Tibial nerve (tissue), 4 donors: ENCODE measurements around the gene AUTS2. TPM values are rescaled to one million over a fixed set of nuclear protein-coding genes. Genes with fewer than 3 reads are reported as not detected.

Experiments
- DNase-seq, 2 donors: peaks; one replicate each; pipeline ENCODE4 v3.0.0-alpha.2; 2019; ENCODE audit warnings: low spot score in 2 of 2
- H3K27ac ChIP-seq, 4 donors: fragments of 200-600 bp; sonication (generic) in 3 of 4; one replicate each; pipeline ENCODE4 v1.5.1; 2017 to 2019; ENCODE audit warnings: mild to moderate bottlenecking in 1 of 4
- H3K27me3 ChIP-seq, 2 donors: fragments of 200-600 bp; sonication (generic) in 1 of 2; one replicate each; pipeline versions ENCODE4 v1.5.1 to v1.6.0; 2017 to 2019
- H3K36me3 ChIP-seq, 3 donors: fragments of 200-600 bp; sonication (generic); one replicate each; pipeline ENCODE4 v1.5.1; 2018 to 2019
- H3K4me1 ChIP-seq, 4 donors: fragments of 200-600 bp; sonication (generic) in 3 of 4; one replicate each; pipeline ENCODE4 v1.5.1; 2017 to 2019
- H3K4me3 ChIP-seq, 4 donors: fragments of 200-600 bp; sonication (generic) in 3 of 4; one replicate each; pipeline ENCODE4 v1.5.1; 2017 to 2019; ENCODE audit warnings: mild to moderate bottlenecking in 1 of 4, moderate library complexity in 1 of 4
- H3K9me3 ChIP-seq, 4 donors: fragments of 200-600 bp; sonication (generic) in 3 of 4; one replicate each; pipeline ENCODE4 v1.5.1; 2017 to 2019
- EP300 ChIP-seq, 2 donors: sonication (generic); formaldehyde crosslinking; IDR thresholded peaks; one replicate each; pipeline ENCODE4 v1.6.1; 2017; ENCODE audit warnings: antibody characterized with exemption in 2 of 2, mild to moderate bottlenecking in 1 of 2
- POLR2A ChIP-seq, 2 donors: fragments of 450-650 bp; IDR thresholded peaks; one replicate each; pipeline ENCODE4 v1.6.1; 2017; ENCODE audit warnings: antibody characterized with exemption in 2 of 2, mild to moderate bottlenecking in 2 of 2, moderate library complexity in 2 of 2
- WGBS, 2 donors: methylation state at CpG; one replicate each; pipeline ENCODE4 v1.1.5; 2018; 5-methylcytosine and 5-hydroxymethylcytosine counted together
- total RNA-seq, 4 donors: library from RNA; depleted of rRNA; stranded (reverse); fragments of >200 nt; gene quantifications; one replicate each; pipeline ENCODE4 v1.1.0, GENCODE V29; 2016
- TF ChIP-seq, protein P1 (sequence below), 5 experiments: fragments of 200-600 bp in 3 of 5; fragments of 450-650 bp in 2 of 5; sonication (generic) in 3 of 5; IDR thresholded peaks; one replicate each; pipeline ENCODE4 v1.5.1; 2016 to 2019; ENCODE audit warnings: antibody characterized with exemption in 5 of 5, mild to moderate bottlenecking in 3 of 5, moderate library complexity in 2 of 5

AUTS2 gene
- total RNA-seq, 4 donors from 2014 or later, result 56.6 to 87.9 (median 71.6) TPM

- H3K27ac ChIP-seq, result no peak overlapping the region
- no peaks in the 10 kb centered on the region for H3K36me3 ChIP-seq
- peaks cover 0 to 4% (median 0%) of the 10 kb centered on the region in 4 donors for H3K4me1 ChIP-seq
- TF ChIP-seq, protein P1, sequence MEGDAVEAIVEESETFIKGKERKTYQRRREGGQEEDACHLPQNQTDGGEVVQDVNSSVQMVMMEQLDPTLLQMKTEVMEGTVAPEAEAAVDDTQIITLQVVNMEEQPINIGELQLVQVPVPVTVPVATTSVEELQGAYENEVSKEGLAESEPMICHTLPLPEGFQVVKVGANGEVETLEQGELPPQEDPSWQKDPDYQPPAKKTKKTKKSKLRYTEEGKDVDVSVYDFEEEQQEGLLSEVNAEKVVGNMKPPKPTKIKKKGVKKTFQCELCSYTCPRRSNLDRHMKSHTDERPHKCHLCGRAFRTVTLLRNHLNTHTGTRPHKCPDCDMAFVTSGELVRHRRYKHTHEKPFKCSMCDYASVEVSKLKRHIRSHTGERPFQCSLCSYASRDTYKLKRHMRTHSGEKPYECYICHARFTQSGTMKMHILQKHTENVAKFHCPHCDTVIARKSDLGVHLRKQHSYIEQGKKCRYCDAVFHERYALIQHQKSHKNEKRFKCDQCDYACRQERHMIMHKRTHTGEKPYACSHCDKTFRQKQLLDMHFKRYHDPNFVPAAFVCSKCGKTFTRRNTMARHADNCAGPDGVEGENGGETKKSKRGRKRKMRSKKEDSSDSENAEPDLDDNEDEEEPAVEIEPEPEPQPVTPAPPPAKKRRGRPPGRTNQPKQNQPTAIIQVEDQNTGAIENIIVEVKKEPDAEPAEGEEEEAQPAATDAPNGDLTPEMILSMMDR (IDR thresholded peaks at IDR 0.05), result no peak
- TF ChIP-seq POLR2A (IDR thresholded peaks at IDR 0.05), result no peak
- TF ChIP-seq EP300 (IDR thresholded peaks at IDR 0.05), result no peak
- no peaks in the 10 kb centered on the region for H3K27me3 ChIP-seq
- no peak for DNase-seq
- no peak overlapping the region for H3K4me3 ChIP-seq
- no peaks in the 10 kb centered on the region for H3K9me3 ChIP-seq
Measured at GRCh38 chr7:69719717-69720116, 121.4 kb downstream of the AUTS2 start.

DNA sequence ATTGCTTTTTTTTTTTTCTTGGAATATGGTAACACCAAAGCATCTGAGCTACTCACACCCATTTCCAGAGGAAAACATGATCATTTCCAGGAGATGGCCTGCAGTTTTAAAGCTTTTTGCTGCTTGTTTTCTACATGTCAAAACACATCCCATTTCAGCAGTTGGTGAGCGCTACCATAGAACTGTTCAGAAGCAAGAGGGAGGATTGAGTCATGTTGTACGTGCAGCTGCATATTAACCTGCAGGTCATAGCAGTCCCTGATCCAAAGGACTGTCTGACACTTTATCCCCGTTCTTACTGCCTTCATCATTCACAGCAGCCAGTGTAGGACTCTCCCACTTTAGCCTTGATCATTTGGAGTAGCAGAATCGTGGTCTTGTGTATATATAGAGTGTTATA is 124.6 kb downstream of the AUTS2 start:
- no peaks in the 10 kb centered on the region for H3K36me3 ChIP-seq
- TF ChIP-seq, protein P1 (IDR thresholded peaks at IDR 0.05), result no peak
- TF ChIP-seq EP300 (IDR thresholded peaks at IDR 0.05) (no peak), POLR2A (IDR thresholded peaks at IDR 0.05) (no peak)
- H3K27me3 ChIP-seq, result no peaks in the 10 kb centered on the region
- H3K4me3 ChIP-seq, result no peak overlapping the region
- WGBS, 2 donors, result 76 to 81% methylated on average over 4 of the region's 4 CpGs
- no peak overlapping the region for H3K27ac ChIP-seq
- peaks cover 0 to 4% (median 0%) of the 10 kb centered on the region in 4 donors for H3K9me3 ChIP-seq
- DNase-seq, result no peak
- peaks cover 0 to 4% (median 0%) of the 10 kb centered on the region in 4 donors for H3K4me1 ChIP-seq

GRCh38 chr7:69723663-69724062 is 125.4 kb downstream of the AUTS2 start:
- no peak overlapping the region for H3K4me3 ChIP-seq
- no peaks in the 10 kb centered on the region for H3K36me3 ChIP-seq
- H3K27ac ChIP-seq, result peak overlapping the region in 1 of 4 donors; percentile 8
- H3K9me3 ChIP-seq, result peaks cover 0 to 4% (median 0%) of the 10 kb centered on the region in 4 donors
- DNase-seq, result no peak
- 57 to 75% methylated on average over 1 of the region's 1 CpG for WGBS, 2 donors
- H3K27me3 ChIP-seq, result no peaks in the 10 kb centered on the region
- peaks cover 0 to 11% (median 0%) of the 10 kb centered on the region in 4 donors for H3K4me1 ChIP-seq
- TF ChIP-seq, protein P1 (IDR thresholded peaks at IDR 0.05), result no peak
- TF ChIP-seq EP300 (IDR thresholded peaks at IDR 0.05) (no peak), POLR2A (IDR thresholded peaks at IDR 0.05) (no peak)

DNA sequence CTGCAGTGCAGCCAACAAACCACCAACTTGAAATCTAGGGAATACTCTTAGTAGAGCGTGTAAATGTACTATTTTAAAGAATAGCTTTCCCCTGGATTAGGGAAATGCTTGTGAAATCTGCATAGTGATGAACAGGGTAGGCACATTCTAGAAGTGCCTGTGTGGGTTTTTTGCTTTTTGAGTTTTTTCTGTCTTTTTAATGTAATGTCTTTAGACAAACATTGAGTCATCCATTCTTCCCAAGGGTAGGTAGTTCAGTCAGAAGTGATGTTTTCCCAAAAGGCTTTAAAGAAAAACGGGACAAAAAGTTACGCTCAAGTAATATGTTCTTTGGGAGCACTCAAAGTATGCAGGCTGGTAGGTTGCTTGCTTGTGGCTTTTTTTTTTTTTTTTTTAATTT is 130.0 kb downstream of the AUTS2 start:
- Histone ChIP-seq H3K36me3 (no peaks in the 10 kb centered on the region), H3K4me3 (no peak overlapping the region), H3K4me1 (peaks cover 0 to 17% (median 0%) of the 10 kb centered on the region in 4 donors), H3K27ac (no peak overlapping the region), H3K9me3 (peaks cover 0 to 4% (median 0%) of the 10 kb centered on the region in 4 donors), H3K27me3 (no peaks in the 10 kb centered on the region)
- whole genome bisulfite sequencing, 2 donors, result 67 to 74% methylated on average over 3 of the region's 3 CpGs
- DNase-seq, result no peak
- TF ChIP-seq EP300 (IDR thresholded peaks at IDR 0.05) (no peak), POLR2A (IDR thresholded peaks at IDR 0.05) (no peak)
- TF ChIP-seq, protein P1 (IDR thresholded peaks at IDR 0.05), result no peak

GRCh38 chr7:69732203-69732602 is 133.9 kb downstream of the AUTS2 start:
- TF ChIP-seq POLR2A (IDR thresholded peaks at IDR 0.05) (no peak), EP300 (IDR thresholded peaks at IDR 0.05) (no peak)
- TF ChIP-seq, protein P1 (IDR thresholded peaks at IDR 0.05), result no peak
- Histone ChIP-seq H3K27me3 (no peaks in the 10 kb centered on the region), H3K9me3 (no peaks in the 10 kb centered on the region), H3K4me3 (no peak overlapping the region), H3K27ac (no peak overlapping the region), H3K36me3 (no peaks in the 10 kb centered on the region), H3K4me1 (peaks cover 0 to 16% (median 0%) of the 10 kb centered on the region in 4 donors)
- DNase-seq, result no peak
- 69 to 83% methylated on average over 2 of the region's 2 CpGs for WGBS, 2 donors
